ENCODE results near the gene TSPOAP1.

GRCh38 chr17:58356231-58356630 is 27.6 kb upstream of the TSPOAP1 start:
- TF ChIP-seq, protein P1, sequence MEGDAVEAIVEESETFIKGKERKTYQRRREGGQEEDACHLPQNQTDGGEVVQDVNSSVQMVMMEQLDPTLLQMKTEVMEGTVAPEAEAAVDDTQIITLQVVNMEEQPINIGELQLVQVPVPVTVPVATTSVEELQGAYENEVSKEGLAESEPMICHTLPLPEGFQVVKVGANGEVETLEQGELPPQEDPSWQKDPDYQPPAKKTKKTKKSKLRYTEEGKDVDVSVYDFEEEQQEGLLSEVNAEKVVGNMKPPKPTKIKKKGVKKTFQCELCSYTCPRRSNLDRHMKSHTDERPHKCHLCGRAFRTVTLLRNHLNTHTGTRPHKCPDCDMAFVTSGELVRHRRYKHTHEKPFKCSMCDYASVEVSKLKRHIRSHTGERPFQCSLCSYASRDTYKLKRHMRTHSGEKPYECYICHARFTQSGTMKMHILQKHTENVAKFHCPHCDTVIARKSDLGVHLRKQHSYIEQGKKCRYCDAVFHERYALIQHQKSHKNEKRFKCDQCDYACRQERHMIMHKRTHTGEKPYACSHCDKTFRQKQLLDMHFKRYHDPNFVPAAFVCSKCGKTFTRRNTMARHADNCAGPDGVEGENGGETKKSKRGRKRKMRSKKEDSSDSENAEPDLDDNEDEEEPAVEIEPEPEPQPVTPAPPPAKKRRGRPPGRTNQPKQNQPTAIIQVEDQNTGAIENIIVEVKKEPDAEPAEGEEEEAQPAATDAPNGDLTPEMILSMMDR (IDR thresholded peaks at IDR 0.05): no peak
- no peak for TF ChIP-seq POLR2A (IDR thresholded peaks at IDR 0.05)

Measured in uterus (tissue), 2 donors.